GM12874 (cell line): Measurements from ENCODE around the gene SYNPR.

Experiments used
- CTCF ChIP-seq: IDR thresholded peaks from 2 replicates; pipeline ENCODE4 v1.5.1; 2011; ENCODE audit warnings: low read depth, mild to moderate bottlenecking, control low read depth, low read length, moderate library complexity; ENCODE audit not compliant: insufficient read depth

Gene SYNPR

GRCh38 chr3:63514678-63515077 is 236.6 kb downstream of the SYNPR start:
- TF ChIP-seq CTCF, result no peak

GRCh38 chr3:63519426-63519825 is 241.3 kb downstream of the SYNPR start:
- no peak for TF ChIP-seq CTCF

DNA sequence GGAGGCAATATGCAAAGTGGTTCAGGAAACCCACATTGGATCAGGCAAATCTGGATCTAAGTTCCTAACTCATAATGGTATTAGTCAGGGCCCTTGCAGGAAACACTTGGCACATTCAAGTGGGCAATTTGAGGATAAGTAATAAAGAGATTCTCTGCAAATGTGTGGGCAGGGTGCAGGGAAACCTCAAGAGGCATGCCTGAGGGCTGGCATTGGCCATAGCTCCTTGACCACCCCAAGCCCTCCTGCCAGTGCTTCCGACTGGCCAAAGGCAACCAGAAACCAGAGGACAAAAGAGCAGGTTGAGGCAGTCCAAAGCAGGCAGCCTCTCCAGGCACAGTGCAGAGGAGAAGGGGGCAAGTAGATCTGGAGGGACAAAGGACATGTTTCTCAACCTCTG is 243.5 kb downstream of the SYNPR start:
- no peak for TF ChIP-seq CTCF

- TF ChIP-seq CTCF, result no peak
Observed at GRCh38 chr3:63523100-63523499, 245.0 kb downstream of the SYNPR start.

GRCh38 chr3:63528325-63529000 is 250.4 kb downstream of the SYNPR start:
- TF ChIP-seq CTCF, result no peak

GRCh38 chr3:63532521-63532920 is 254.4 kb downstream of the SYNPR start:
- no peak for TF ChIP-seq CTCF

GRCh38 chr3:63538919-63539318 is 260.8 kb downstream of the SYNPR start:
- TF ChIP-seq CTCF, result no peak
